NOMO-1 (cell line): ENCODE measurements around the gene ZFP14.

Experiments used
- DNase-seq, 2 experiments: peaks; one replicate each; lab custom pipeline; 2025; ENCODE audit not compliant: unreplicated experiment in 2 of 2; lab: John Stamatoyannopoulos, UW

Gene ZFP14

GRCh38 chr19:36378625-36379509 lies at the start of gene ZFP14:
Gene ZFP14, minus strand, starts transcription at chr19:36379201. Its CDS starts 11,309 bp downstream, at chr19:36367892.
- DNase-seq: peak; percentile 92

GRCh38 chr19:36423925-36424324 lies 44.9 kb upstream of the ZFP14 start:
- no peak for DNase-seq

GRCh38 chr19:36421749-36422481 lies 42.9 kb upstream of the ZFP14 start:
- DNase-seq: no peak

GRCh38 chr19:36420961-36421748 lies 42.2 kb upstream of the ZFP14 start:
- no peak for DNase-seq

- peak; percentile 34 to 47 for DNase-seq
Measured at GRCh38 chr19:36418287-36419001, 39.4 kb upstream of the ZFP14 start, which contains the start of gene ZFP82. Gene ZFP82, minus strand, starts transcription at chr19:36418644. Its CDS starts 8,855 bp downstream, at chr19:36409789.

GRCh38 chr19:36417752-36418286 lies 38.8 kb upstream of the ZFP14 start:
- no peak for DNase-seq

- DNase-seq: no peak
Measured at GRCh38 chr19:36409841-36410240, 30.8 kb upstream of the ZFP14 start.

GRCh38 chr19:36408101-36408500 lies 29.1 kb upstream of the ZFP14 start:
- DNase-seq: no peak

GRCh38 chr19:36404498-36404897 lies 25.5 kb upstream of the ZFP14 start:
- no peak for DNase-seq

GRCh38 chr19:36401475-36401874 lies 22.5 kb upstream of the ZFP14 start:
- peak; percentile 1 to 46 for DNase-seq

GRCh38 chr19:36398571-36398970 lies 19.6 kb upstream of the ZFP14 start:
- DNase-seq: no peak

- DNase-seq: no peak
Measured at GRCh38 chr19:36392916-36393673, 14.1 kb upstream of the ZFP14 start.

- DNase-seq: no peak
Measured at GRCh38 chr19:36379510-36379819, 464 bp upstream of the ZFP14 start.

- DNase-seq: no peak
Measured at GRCh38 chr19:36377541-36378178, 1.3 kb downstream of the ZFP14 start.

GRCh38 chr19:36373638-36374156 lies 5.3 kb downstream of the ZFP14 start:
- DNase-seq: no peak

- no peak for DNase-seq
Measured at GRCh38 chr19:36371886-36372285, 7.1 kb downstream of the ZFP14 start.

- no peak for DNase-seq
Measured at GRCh38 chr19:36363845-36364244, 15.2 kb downstream of the ZFP14 start.

- no peak for DNase-seq
Measured at GRCh38 chr19:36340786-36341372, 38.1 kb downstream of the ZFP14 start.
